Fibroblast of lung (primary cell): ENCODE results near the gene PPP2R1B.

Experiments
- CTCF ChIP-seq, 2 donors: IDR thresholded peaks in 1 of 2; conservative IDR thresholded peaks in 1 of 2; 1 replicate in 1 of 2; 2 replicates in 1 of 2; pipeline ENCODE4 v1.5.1; 2011 to 2012; ENCODE audit warnings: low read length in 2 of 2, control low read depth in 1 of 2, inconsistent platforms in 1 of 2, low read depth in 1 of 2, mild to moderate bottlenecking in 1 of 2
- EZH2 ChIP-seq: IDR thresholded peaks from 2 replicates; pipeline ENCODE4 v1.5.1; 2012; ENCODE audit warnings: low read length, control low read depth, mild to moderate bottlenecking; ENCODE audit errors: missing control alignments

GRCh38 chr11:111785076-111785475, 18.9 kb upstream of the PPP2R1B start:
- no peak for TF ChIP-seq CTCF (conservative IDR thresholded peaks at IDR 0.05 in 1 of 2, IDR thresholded peaks at IDR 0.05 in 1 of 2; ENCODE audit: low read depth in 1 of 2, low read length in 2 of 2)
- no peak for TF ChIP-seq EZH2
